ENCODE measurements around the gene SOS2.
A peak's percentile ranks its signal among the peaks of the same experiment; 100 is the strongest.
"Not testable (repeated sequence)": the region's sequence is repeated elsewhere in the genome, so short reads cannot be mapped to it uniquely, and the experiment has no call there.

SOS2 gene

DNA sequence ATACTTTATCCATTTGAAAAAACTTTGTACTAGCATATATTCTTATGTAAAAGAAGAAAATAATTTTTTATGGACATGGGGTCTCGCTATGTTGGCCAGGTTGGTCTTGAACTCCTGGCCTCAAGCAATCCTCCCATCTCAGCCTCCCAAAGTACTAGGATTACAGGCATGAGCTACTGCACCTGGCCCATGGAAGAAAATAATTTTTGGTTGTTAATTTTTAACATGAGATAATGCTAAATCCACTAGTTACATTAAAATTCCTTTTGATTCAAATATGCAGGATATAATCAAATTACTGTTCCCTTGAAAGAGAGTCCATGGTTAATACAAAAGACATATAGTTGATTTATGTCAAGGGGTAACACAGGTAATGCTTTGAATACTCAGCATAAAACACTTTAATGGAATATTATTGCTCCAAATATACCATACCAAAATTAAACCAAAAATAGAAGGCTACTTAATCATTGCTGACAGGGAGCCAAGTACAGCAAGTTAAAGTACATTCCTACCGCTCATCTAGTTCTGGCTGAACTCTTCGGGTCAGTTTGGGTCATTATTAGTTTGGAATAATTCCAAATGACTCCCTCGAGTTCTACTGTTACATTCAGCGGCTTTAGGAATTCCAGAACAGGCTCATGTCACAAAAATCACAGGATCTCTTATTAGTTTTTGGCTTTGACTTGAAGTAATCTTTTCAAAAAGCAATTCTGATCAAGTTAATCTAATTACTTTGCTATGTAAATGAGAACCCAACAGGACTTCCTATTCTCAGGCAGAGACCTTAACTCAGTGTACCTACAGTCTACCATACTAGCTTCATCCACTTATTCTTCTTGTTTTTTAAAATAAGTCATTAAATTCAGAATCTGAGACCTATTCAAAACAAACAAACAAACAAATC is 6.1 kb downstream of the SOS2 start:
- no peak for DNase-seq

GRCh38 chr14:50222055-50222613 is 9.2 kb downstream of the SOS2 start:
- no peak for DNase-seq

DNA sequence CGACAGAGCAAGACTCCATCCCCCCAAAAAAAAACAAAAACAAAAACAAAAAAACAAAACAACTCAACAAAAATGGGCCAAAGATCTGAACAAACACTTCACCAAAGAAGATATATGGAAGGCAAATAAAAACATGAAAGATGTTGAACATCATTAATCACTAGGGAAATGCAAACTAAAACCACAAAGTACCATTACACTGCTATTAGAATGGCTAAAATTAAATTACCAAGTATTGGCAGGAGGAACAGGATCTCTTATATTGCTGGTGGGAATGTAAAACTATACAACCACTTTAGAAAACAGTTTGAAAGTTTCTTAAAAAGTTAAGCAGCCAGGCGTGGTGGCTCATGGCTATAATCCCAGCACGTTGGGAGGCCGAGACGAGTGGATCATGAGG is 12.9 kb downstream of the SOS2 start:
- no peak for DNase-seq

DNA sequence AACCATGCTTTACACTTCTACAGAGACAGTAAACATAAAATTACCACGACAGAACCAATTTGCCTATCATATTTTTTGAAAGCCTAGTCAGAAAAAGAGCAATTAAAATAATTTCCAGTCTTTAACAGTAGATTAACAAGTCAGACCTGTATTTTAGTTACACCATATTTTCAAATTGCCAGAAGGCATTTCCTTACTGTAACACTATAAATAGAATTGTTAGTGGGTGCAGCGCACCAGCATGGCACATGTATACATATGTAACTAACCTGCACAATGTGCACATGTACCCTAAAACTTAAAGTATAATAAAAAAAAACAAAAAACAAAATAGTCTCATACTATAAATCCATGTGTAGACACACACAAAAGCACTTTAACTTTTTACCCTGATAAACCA is 16.0 kb downstream of the SOS2 start:
- peak in 1 of 3 experiments; percentile 62 for DNase-seq

GRCh38 chr14:50213795-50214194 is 17.6 kb downstream of the SOS2 start:
- no peak for DNase-seq

DNA sequence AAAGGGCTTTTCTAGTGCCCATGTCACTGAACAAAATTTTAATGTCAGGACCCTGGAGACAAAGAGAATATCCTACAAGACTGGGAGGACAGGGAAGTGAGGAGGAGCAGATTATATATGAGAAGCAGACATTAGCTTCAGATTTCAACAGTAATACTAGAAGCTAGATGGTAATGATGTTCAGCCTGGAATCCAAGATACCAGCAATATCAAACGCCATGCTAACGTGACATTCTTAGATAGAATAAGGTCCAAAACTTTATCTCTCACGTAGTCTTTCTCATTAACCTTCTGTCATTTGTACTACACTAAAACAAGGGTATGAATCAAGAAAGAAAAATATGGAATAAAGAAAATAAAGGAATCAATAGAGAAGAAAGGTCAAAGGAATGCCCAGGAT is 18.7 kb downstream of the SOS2 start:
- DNase-seq, result no peak

DNA sequence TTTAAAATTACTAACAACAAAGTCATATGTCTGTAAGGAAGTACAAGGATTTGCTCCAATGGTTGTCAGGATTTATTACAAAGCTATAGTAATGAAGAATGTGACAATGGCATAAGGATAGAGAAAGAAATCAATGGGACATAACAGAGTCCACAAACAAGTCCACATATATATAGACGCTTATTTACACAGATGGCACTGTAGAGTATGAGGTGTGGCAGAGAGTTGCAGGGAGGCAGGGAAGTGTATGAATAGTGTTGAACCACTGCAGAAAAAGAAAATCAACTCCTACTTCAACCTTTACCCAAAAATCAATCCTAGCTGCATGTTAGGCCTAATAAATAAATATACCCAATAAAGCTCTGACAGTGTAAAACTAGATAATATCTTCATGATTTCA is 21.3 kb downstream of the SOS2 start:
- no peak for DNase-seq

- DNase-seq, result no peak
Measured at GRCh38 chr14:50198499-50198898, 32.9 kb downstream of the SOS2 start.

- no peak for DNase-seq
Measured at GRCh38 chr14:50191499-50191898, 39.9 kb downstream of the SOS2 start.

DNA sequence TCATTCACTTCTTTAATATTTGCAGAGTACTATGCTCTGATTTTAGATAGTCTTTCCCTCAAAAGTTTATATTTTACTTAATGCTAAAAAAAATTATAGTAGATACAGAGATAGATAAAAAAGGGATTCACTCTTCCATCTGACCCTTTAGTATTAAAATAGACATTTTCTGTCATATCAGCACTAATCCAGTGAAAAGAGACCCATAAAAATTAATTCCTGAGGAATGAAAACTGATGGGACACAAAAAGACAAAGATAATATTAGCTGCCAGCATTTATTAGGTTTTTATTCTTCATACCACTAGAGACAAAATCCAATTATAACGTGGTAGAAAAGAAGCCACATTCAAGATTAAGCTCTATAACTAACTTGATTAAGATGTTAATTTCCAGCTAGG is 45.3 kb downstream of the SOS2 start:
- no peak for DNase-seq

DNA sequence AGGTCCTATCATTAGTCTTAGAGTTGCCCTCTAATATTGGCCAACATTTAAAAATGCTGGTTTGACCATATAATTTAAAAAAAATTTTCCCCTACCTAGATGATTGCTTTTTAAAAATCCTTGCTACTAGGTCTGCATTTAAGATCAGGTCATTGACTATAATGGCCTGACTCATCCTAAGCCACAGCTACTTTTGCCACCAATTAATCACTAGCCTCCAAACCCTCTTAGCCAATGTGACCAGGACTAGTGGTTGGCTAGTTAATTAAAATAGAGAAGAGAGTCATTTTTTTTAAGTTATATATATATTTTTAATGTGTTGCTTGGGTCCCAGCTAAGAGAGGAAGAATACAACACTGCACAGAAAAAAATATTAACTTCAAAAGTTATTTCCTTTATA is 57.5 kb downstream of the SOS2 start:
- no peak for DNase-seq

DNA sequence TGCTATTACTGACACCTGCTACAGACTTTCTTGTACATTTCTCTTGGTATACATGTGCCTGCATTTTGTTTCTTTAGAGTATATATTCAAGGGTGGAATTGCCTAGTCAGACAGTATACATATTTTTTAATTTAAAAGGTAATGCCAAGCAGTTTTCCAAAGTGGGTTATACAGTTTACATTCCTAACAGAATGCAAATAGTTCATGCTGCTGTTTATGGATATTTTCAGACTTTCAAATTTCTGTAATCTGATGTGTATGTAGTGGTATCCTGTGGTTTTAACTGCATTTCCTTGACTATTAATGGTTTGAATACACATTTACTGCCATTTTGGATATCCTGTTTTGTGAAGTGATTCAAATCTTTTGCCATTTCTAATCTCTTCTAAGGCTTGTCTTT is 59.5 kb downstream of the SOS2 start:
- DNase-seq, result no peak

GRCh38 chr14:50167381-50167780 is 64.0 kb downstream of the SOS2 start:
- not testable (repeated sequence) for DNase-seq

GRCh38 chr14:50156111-50156510 is 75.3 kb downstream of the SOS2 start:
- DNase-seq, result no peak

GRCh38 chr14:50148799-50149198 is 82.6 kb downstream of the SOS2 start:
- DNase-seq, result no peak

GRCh38 chr14:50139192-50139591 is 92.2 kb downstream of the SOS2 start:
- DNase-seq, result no peak

- DNase-seq, result no peak
Measured at GRCh38 chr14:50127802-50128201, 103.6 kb downstream of the SOS2 start.

DNA sequence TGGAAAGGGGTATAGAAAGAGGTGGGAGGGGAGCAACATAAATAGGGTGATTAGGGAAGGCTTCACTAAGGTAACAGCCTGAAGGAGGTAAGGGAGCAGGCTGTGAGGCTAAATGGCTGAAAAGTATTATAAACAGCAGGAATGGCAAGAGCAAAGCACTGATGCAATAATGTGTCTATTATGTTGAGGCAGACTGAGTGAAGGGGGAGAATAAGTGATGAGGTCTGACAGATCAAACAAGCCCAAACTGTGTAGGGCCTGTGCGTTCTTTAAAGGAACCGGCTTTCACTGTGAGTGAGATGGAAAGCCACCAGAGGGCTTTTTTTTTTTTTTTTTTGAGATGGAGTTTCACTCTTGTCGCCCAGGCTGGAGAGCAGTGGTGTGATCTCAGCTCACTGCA is 108.3 kb downstream of the SOS2 start:
- DNase-seq, result peak in 1 of 3 experiments; percentile 65

DNA sequence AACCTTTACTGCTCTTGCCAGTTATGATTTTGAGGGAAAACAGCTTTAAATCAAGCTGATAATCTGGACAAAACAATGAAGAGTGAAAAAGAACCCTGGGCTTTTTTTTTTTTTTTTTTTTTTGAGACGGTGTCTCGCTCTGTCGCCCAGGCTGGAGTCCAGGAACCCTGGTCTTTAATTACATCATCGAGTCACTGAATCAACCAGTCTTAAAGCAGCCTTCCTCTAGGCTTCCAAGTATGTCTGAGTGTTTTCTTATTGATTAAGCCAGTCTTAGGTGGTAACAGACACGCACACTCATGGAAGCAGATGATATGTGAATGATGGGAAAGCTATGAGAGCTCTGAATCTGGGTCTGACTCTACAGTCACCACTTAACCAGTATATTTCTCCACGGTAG is 109.1 kb downstream of the SOS2 start:
- DNase-seq, result no peak

DNA sequence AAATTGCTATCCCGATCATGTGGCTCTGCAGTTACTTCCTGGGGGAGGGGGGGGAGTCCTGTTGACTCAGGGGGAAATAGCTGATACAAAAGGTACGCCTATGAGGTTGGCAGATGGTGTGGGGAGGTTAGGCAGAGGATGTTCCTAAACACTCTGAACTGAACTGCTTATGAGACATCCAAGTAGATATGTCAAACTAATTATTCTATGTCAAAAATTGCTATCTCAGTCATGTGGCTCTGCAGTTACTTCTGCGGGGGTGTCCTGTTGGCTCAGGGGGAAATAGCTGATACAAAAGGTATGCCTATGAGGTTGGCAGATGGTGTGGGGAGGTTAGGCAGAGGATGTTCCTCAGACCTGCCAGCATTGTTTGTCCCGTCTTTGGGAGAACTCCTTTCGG is 109.9 kb downstream of the SOS2 start:
- no peak for DNase-seq

DNA sequence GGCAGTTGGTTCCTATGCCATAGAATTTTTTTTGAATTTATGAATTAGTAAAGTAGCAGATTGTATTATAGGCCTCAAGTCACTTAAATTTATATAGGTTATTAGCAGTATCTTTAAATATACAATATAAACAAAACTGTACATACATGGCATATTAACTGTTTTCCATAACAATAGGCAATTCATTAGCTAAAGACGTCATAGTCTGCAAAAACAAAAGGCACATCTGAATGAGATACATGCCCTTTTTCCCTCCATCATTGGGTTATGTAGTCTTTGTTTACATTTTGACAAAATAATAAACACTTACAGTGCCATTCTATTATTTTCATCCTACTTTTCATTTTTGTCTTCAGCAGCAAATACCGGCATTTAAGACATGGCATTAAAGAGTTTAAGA is 113.9 kb downstream of the SOS2 start:
- DNase-seq, result peak in 1 of 3 experiments; percentile 43

- no peak for DNase-seq
Measured at GRCh38 chr14:50116966-50117365, 114.4 kb downstream of the SOS2 start.

GRCh38 chr14:50116181-50116956 is 115.0 kb downstream of the SOS2 start, which contains the start of gene VCPKMT:
Gene VCPKMT (minus strand): TSS chr14:50116572. CDS start chr14:50116552, 20 bp downstream.
- peak; percentile 98 to 99 (median 98) for DNase-seq
